Activated B cell treated with CpG ODN at 0.5 μM for 24 hours (primary cell): ENCODE results near the gene LRRC47. TPM values are rescaled to one million over a fixed set of nuclear protein-coding genes. Genes with fewer than 3 reads are reported as not detected.

ENCODE experiments used
- ATAC-seq: fragments of 200-7000 bp; cut with Tn5 transposase; one replicate; pipeline ENCODE4 v1.10.0; 2021; ENCODE audit warnings: low read depth, mild to moderate bottlenecking, moderate library complexity
- CTCF ChIA-PET: fragments of 350-600 bp; sonication (Branson Sonifier 250); formaldehyde crosslinking; loops from one replicate; lab custom pipeline; 2021; ENCODE audit warnings: antibody characterized with exemption; lab: Charles Lee
- POLR2A ChIA-PET: fragments of 350-600 bp; sonication (Branson Sonifier 250); formaldehyde crosslinking; loops from one replicate; lab custom pipeline; 2021; ENCODE audit warnings: antibody characterized with exemption; lab: Charles Lee
- DNase-seq: peaks from one replicate; pipeline ENCODE4 v3.0.0; 2022
- H3K27ac Mint-ChIP-seq: one replicate; pipeline ENCODE4 v1.8.0; 2020; ENCODE audit warnings: mixed read lengths
- H3K27me3 Mint-ChIP-seq: one replicate; pipeline ENCODE4 v1.8.0; 2021; ENCODE audit warnings: mixed read lengths
- H3K36me3 Mint-ChIP-seq: one replicate; pipeline ENCODE4 v1.8.0; 2021; ENCODE audit warnings: low read depth, mixed read lengths
- H3K4me1 Mint-ChIP-seq: one replicate; pipeline ENCODE4 v1.8.0; 2021; ENCODE audit warnings: mixed read lengths
- H3K4me3 Mint-ChIP-seq: one replicate; pipeline ENCODE4 v1.8.0; 2020; ENCODE audit warnings: mild to moderate bottlenecking, mixed read lengths
- H3K9me3 Mint-ChIP-seq: one replicate; pipeline ENCODE4 v1.8.0; 2020; ENCODE audit warnings: mixed read lengths
- CTCF ChIP-seq: fragments of 200-600 bp; IDR thresholded peaks from one replicate; pipeline ENCODE4 v1.8.0; 2022; ENCODE audit warnings: antibody characterized with exemption, mild to moderate bottlenecking
- intact Hi-C: fragments of 100-400 bp; cut with micrococcal nuclease; formaldehyde crosslinking; loops from one replicate; pipeline ENCODE4 v1.15.1; 2024
- total RNA-seq: library from RNA; stranded (reverse); gene quantifications from 2 replicates; pipeline ENCODE4 v1.2.3, GENCODE V29; 2022

LRRC47 gene
- total RNA-seq, 1 donor from 2014 or later: 43.3 TPM

GRCh38 chr1:3759164-3759563 is 37.1 kb downstream of the LRRC47 start:
- Mint-ChIP-seq H3K4me3 (no peak overlapping the region), H3K27ac (no peak overlapping the region), H3K4me1 (no peaks in the 10 kb centered on the region), H3K27me3 (peaks cover 32% of the 10 kb centered on the region), H3K9me3 (no peaks in the 10 kb centered on the region), H3K36me3 (no peaks in the 10 kb centered on the region)
- ChIA-PET POLR2A (no interaction called here), CTCF (no interaction called here)
- DNase-seq (no peak), ATAC-seq (no peak)
- intact Hi-C loops: no loop called here
- no peak for TF ChIP-seq CTCF

- no peaks in the 10 kb centered on the region for H3K36me3 Mint-ChIP-seq
- POLR2A ChIA-PET: interaction anchor here (0.7 kb wide), 1 partner anchor 11 kb away, joined by 3 read pairs; no protein-coding TSS in a partner anchor
Observed at GRCh38 chr1:3756394-3756793, 39.9 kb downstream of the LRRC47 start.

GRCh38 chr1:3753656-3754454 is 42.4 kb downstream of the LRRC47 start:
- ChIA-PET POLR2A (no interaction called here), CTCF (no interaction called here)
- no peak for TF ChIP-seq CTCF
- H3K27ac Mint-ChIP-seq: no peak overlapping the region
- DNase-seq (no peak), ATAC-seq (no peak)
- no peak overlapping the region for H3K4me3 Mint-ChIP-seq
- intact Hi-C loops: no loop called here
- H3K36me3 Mint-ChIP-seq: no peaks in the 10 kb centered on the region
- H3K27me3 Mint-ChIP-seq: peaks cover 9% of the 10 kb centered on the region
- no peaks in the 10 kb centered on the region for H3K4me1 Mint-ChIP-seq
- no peaks in the 10 kb centered on the region for H3K9me3 Mint-ChIP-seq

More at GRCh38 chr1:3756394-3756793, 39.9 kb downstream of the LRRC47 start:
- Mint-ChIP-seq H3K4me3 (no peak overlapping the region), H3K27me3 (peaks cover 27% of the 10 kb centered on the region), H3K9me3 (no peaks in the 10 kb centered on the region), H3K4me1 (no peaks in the 10 kb centered on the region), H3K27ac (no peak overlapping the region)
- TF ChIP-seq CTCF: no peak
- DNase-seq (no peak), ATAC-seq (no peak)
- CTCF ChIA-PET: no interaction called here
- intact Hi-C loops: no loop called here

- ATAC-seq (no peak), DNase-seq (no peak)
- no peaks in the 10 kb centered on the region for H3K9me3 Mint-ChIP-seq
- intact Hi-C loops: no loop called here
- CTCF ChIA-PET: no interaction called here
- no peak within 1 kb of the TSS for H3K27ac Mint-ChIP-seq
- TF ChIP-seq CTCF: no peak
- H3K4me1 Mint-ChIP-seq: peaks cover 10% of the 10 kb centered on the region
- H3K27me3 Mint-ChIP-seq: peaks cover 6% of the 10 kb centered on the region
- no peak within 1 kb of the TSS for H3K4me3 Mint-ChIP-seq
- POLR2A ChIA-PET: no interaction called here
- H3K36me3 Mint-ChIP-seq: no peaks in the 10 kb centered on the region
Observed at GRCh38 chr1:3752400-3752945, 43.8 kb downstream of the LRRC47 start, which contains the start of gene CCDC27. CCDC27 (plus strand) TSS chr1:3752450; CDS start chr1:3752482, 32 bp downstream.

- POLR2A ChIA-PET: no interaction called here
- H3K9me3 Mint-ChIP-seq: no peaks in the 10 kb centered on the region
- DNase-seq: no peak
Observed at GRCh38 chr1:3750741-3751140, 45.6 kb downstream of the LRRC47 start.

More at GRCh38 chr1:3750741-3751140, 45.6 kb downstream of the LRRC47 start:
- no peak for TF ChIP-seq CTCF
- no peaks in the 10 kb centered on the region for H3K36me3 Mint-ChIP-seq
- no peak for ATAC-seq
- CTCF ChIA-PET: no interaction called here
- no peak overlapping the region for H3K4me3 Mint-ChIP-seq
- peaks cover 18% of the 10 kb centered on the region for H3K4me1 Mint-ChIP-seq
- intact Hi-C loops: no loop called here
- peaks cover 2% of the 10 kb centered on the region for H3K27me3 Mint-ChIP-seq
- no peak overlapping the region for H3K27ac Mint-ChIP-seq
